HG03342 (cell line): ENCODE measurements around the gene CYB561D2.
A peak's percentile ranks its signal among the peaks of the same experiment; 100 is the strongest.
"Not testable (repeated sequence)": the region's sequence is repeated elsewhere in the genome, so short reads cannot be mapped to it uniquely, and the experiment has no call there.

Source experiments
- ATAC-seq: cut with Tn5 transposase; IDR thresholded peaks from one replicate; pipeline ENCODE4 v1.9.1; 2021; ENCODE audit warnings: mild to moderate bottlenecking, moderate library complexity; ENCODE audit not compliant: unreplicated experiment

Gene CYB561D2, protein sequence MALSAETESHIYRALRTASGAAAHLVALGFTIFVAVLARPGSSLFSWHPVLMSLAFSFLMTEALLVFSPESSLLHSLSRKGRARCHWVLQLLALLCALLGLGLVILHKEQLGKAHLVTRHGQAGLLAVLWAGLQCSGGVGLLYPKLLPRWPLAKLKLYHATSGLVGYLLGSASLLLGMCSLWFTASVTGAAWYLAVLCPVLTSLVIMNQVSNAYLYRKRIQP

GRCh38 chr3:50350527-50351322 is at the start of gene CYB561D2, which contains the start of gene NPRL2:
Gene CYB561D2, plus strand, starts transcription at chr3:50350862. Its CDS starts 572 bp downstream, at chr3:50351434.
Gene NPRL2, minus strand, starts transcription at chr3:50350775. Its CDS starts 123 bp downstream, at chr3:50350652.
- ATAC-seq = peak; percentile 80

GRCh38 chr3:50302095-50303012 is 48.3 kb upstream of the CYB561D2 start:
- ATAC-seq = no peak

- no peak for ATAC-seq
These were observed 47.4 kb upstream of the CYB561D2 start, which contains the start of gene HYAL1 for GRCh38 chr3:50303013-50303815. Gene HYAL1, minus strand, starts transcription at chr3:50303574. Its CDS starts 618 bp downstream, at chr3:50302956.

GRCh38 chr3:50304601-50305000 is 46.1 kb upstream of the CYB561D2 start:
- ATAC-seq = no peak

DNA sequence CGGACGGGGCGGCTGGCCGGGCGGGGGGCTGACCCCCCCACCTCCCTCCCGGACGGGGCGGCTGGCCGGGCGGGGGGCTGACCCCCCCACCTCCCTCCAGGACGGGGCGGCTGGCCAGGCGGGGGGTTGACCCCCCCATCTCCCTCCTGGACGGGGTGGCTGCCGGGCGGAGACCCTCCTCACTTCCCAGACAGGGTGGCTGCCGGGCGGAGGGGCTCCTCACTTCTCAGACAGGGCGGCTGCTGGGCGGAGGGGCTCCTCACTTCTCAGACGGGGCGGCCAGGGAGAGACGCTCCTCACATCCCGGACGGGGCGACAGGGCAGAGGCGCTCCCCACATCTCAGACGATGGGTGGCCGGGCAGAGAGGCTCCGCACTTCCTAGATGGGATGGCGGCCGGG is 38.6 kb upstream of the CYB561D2 start:
- not testable (repeated sequence) for ATAC-seq

DNA sequence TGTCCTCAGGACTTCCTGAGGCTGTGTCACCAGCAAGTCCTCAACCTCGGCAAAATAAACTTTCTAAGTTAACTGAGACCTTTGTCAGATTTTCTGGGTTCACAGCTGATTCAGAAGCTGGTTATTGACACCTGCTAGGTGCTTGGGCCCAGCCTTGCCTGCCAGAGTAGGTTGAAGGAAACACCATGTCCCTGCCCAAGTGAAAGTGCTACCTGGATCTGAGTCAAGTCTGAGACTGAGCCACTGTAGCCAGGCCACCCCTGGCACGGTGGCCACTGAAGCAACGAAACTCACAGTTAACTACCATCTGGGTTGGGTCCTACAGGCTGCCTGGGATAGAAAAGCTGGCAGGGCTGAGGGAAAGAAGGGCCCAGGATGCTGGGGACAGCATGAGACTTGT is 36.3 kb upstream of the CYB561D2 start:
- no peak for ATAC-seq

GRCh38 chr3:50314816-50315215 is 35.8 kb upstream of the CYB561D2 start:
- no peak for ATAC-seq

GRCh38 chr3:50316657-50317242 is 33.9 kb upstream of the CYB561D2 start:
- ATAC-seq = no peak

GRCh38 chr3:50317300-50317699 is 33.4 kb upstream of the CYB561D2 start:
- ATAC-seq = no peak

DNA sequence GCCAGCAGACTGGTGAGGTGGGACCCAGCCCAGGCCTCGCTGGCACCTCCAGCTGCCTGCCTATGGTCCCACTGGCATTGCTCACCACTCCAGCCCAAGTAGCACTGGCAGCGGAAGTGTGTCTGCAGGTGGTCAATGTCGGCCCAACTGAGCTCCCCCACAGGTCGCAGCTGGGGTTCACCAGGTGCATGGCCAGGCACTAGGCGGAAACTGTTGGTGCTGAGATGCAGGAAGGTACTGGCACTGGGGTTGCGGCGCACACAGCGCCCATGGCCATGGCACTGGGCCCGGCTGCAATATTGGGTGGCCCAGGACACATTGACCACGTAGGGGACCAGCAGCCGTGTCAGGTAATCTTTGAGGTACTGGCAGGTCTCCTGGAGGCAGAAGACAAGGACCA is 32.5 kb upstream of the CYB561D2 start:
- ATAC-seq = no peak

GRCh38 chr3:50318615-50319014 is 32.0 kb upstream of the CYB561D2 start:
- ATAC-seq = no peak

DNA sequence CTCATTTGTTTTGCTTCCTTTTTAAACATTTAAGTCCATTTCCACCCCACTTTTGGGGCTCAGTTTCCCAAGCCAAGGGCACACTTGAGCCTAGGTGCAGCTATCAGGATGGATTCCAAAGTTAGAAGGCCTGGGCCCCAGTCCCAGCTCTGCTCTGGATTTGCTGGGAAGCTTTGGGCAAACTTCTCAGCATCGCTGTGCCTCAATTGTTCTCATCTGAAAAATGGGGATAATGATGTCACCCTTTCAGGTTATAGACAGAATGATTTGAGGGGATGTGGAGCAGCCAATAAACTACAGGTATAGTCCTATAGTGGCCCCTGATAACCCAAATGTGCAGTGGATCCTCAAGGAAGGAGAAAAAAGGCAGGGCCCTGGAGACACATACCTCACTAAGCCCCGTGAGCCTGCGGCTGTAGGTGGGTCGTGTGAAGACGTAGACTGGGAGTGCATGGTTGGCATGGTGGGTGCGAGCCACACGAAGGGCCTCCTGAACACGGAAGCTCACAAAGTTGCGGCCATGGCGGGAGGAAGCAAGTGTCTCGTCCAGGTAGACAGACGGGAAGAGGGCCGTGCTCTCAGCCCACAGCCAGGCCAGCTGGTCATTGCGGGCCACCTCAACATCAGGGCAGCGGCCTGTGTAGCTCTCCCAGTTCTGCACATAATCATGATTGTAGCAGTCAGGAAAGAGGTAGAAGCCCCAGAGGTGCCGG is 31.3 kb upstream of the CYB561D2 start:
- no peak for ATAC-seq

- ATAC-seq = no peak
These were observed 30.6 kb upstream of the CYB561D2 start for GRCh38 chr3:50319894-50320625.

- peak; percentile 36 for ATAC-seq
These were observed 29.8 kb upstream of the CYB561D2 start for GRCh38 chr3:50320853-50321335.

- ATAC-seq = peak; percentile 64
These were observed 29.1 kb upstream of the CYB561D2 start for GRCh38 chr3:50321336-50322114.

- no peak for ATAC-seq
These were observed 28.6 kb upstream of the CYB561D2 start for GRCh38 chr3:50322115-50322385.

DNA sequence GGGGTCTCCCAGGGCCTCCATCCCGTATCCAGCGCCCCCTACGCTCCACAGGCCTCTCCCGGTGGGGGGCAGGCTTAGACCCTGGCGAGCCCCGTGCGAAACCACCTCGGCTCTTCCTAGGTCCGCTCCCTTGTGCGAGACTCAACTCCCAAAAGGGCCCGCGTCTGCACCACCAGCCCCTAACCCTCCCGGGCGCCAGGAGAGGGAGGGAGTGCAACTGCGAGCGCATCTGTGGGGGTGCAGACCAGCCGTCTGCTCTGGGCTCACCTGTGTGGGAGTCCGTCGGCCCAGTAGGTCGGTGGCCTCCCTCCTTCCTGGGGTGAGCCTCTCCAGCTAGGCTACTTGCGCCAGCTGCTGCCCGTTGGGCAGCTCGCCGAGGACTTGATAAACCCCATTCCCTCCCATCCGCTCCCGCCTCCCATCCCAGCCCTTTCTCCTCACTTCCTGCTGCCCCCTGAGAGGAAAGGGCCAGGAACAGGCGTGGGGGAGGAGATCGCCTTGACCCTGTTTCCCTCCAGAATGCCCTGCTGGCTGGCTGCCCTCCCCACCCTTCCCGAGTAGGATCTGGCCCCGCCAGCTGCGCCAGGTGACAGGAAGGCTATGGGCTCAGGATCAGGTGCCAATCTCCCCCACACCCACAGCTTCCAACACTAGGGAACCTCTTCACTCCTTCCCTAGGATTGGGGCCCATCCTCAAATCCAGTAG is 28.1 kb upstream of the CYB561D2 start, which contains the start of gene HYAL2:
Gene HYAL2 (minus strand): TSS at position 360 of the 706 bp plus-strand sequence. CDS start 2,256 bp downstream, outside the sequence.
- ATAC-seq = no peak
